ENCODE data around the gene ADISSP. TPM values are rescaled to one million over a fixed set of nuclear protein-coding genes. Genes with fewer than 3 reads are reported as not detected.

Gene ADISSP
- total and polyA plus RNA-seq, 2 of the 13 experiments (the other 11 are each of a cell fraction or from before 2014, with no cell fraction given): 38.3 to 90.6 TPM

- POLR2A ChIA-PET: interaction anchor here (0.9 to 2.4 kb wide), 2 partner anchors 20 to 22 kb away, joined by 3 to 12 read pairs; partner anchors contain the start of gene AP5S1
- WGBS (ENCODE audit: low lambda C conversion rate): 98% methylated on average over 3 of the region's 3 CpGs
- CTCF ChIA-PET (ENCODE audit: low intra/inter-chr PET ratio, low total read pairs): no interaction called here
- H3K9me3 ChIP-seq (ENCODE audit: low read length): no peaks in the 10 kb centered on the region
- in situ Hi-C loops (cut with HindIII; ENCODE audit: extremely low pct_ligation_motif_present, low pct_unique_long_range_greater_than_20kb): no loop called here
- peaks cover 24 to 43% of the 10 kb centered on the region in 2 experiments for H3K36me3 ChIP-seq (replicated peaks in 1 of 2; ENCODE audit: control insufficient read depth in 1 of 2, insufficient read depth in 2 of 2, low read length in 2 of 2)
- peaks cover 44% of the 10 kb centered on the region for H3K4me1 ChIP-seq (ENCODE audit: insufficient read depth, low read length)
- FAIRE-seq (no peak), DNase-seq (ENCODE audit: low spot score) (no peak), ATAC-seq (no peak)
- BruUV-seq (replicated peaks): no TSS peak
- H3K79me2 ChIP-seq (ENCODE audit: insufficient read depth, low read length): peaks cover 20% of the 10 kb centered on the region
- H2AFZ ChIP-seq (ENCODE audit: low read length): no peak overlapping the region
- H3K27me3 ChIP-seq (ENCODE audit: control insufficient read depth in 1 of 2, insufficient read depth in 2 of 2, low read length in 2 of 2): no peaks in the 10 kb centered on the region; a peak in 1 of 5 replicates
- H3K4me2 ChIP-seq (ENCODE audit: low read depth, low read length): peak overlapping the region; percentile 29
- H3K9ac ChIP-seq (ENCODE audit: insufficient read depth, low read depth, low read length): peak overlapping the region; percentile 77; the same call in 1 of the 2 replicates
- peak overlapping the region; percentile 66 for H3K27ac ChIP-seq (ENCODE audit: extremely low read length, insufficient read depth, low read length)
- H4K20me1 ChIP-seq (ENCODE audit: insufficient read depth, low read length): no peaks in the 10 kb centered on the region
- TF ChIP-seq THAP7 (CRISPR knock-in tag; IDR thresholded peaks at IDR 0.05) (0 out of 2 replicates have a peak, but pooled peaks have one; percentile 26), KLF13 (CRISPR knock-in tag; IDR thresholded peaks at IDR 0.05) (0 out of 2 replicates have a peak, but pooled peaks have one; percentile 66), PHF8 (CRISPR knock-in tag; IDR thresholded peaks at IDR 0.05) (0 out of 2 replicates have a peak, but pooled peaks have one; percentile 23), HIC2 (CRISPR knock-in tag; IDR thresholded peaks at IDR 0.05; ENCODE audit: low read depth) (no peak), ZNF383 (CRISPR knock-in tag; IDR thresholded peaks at IDR 0.05; ENCODE audit: borderline replicate concordance) (no peak), ZFX (CRISPR knock-in tag; IDR thresholded peaks at IDR 0.05; ENCODE audit: low read depth) (peak; percentile 28; the same call in 1 of the 2 replicates), ZBTB2 (CRISPR knock-in tag; IDR thresholded peaks at IDR 0.05; ENCODE audit: low read depth) (no peak), SOX6 (IDR thresholded peaks at IDR 0.05) (no peak), SOX6 (CRISPR knock-in tag; IDR thresholded peaks at IDR 0.05) (no peak)
- H3K4me3 ChIP-seq (replicated peaks in 1 of 3; ENCODE audit: insufficient read depth in 1 of 3, low read depth in 2 of 3, low read length in 3 of 3): no peak overlapping the region
- intact Hi-C loops (cut with micrococcal nuclease; ENCODE audit: unreplicated experiment): loop anchor here (1.0 kb wide), 2 partner anchors 12 to 21 kb away; partner anchors contain the start of gene AP5S1
Measured at GRCh38 chr20:3798908-3799248, 31.3 kb upstream of the ADISSP start.

Measured in HepG2 (cell line).